PFSK-1 (cell line): ENCODE data around the gene POU2AF3. TPM values are rescaled to one million over a fixed set of nuclear protein-coding genes. Genes with fewer than 3 reads are reported as not detected.

Experiments used
- FOXP2 ChIP-seq: optimal IDR thresholded peaks from 2 replicates; pipeline ENCODE3; 2011; ENCODE audit warnings: borderline replicate concordance, control low read depth, inconsistent platforms; ENCODE audit not compliant: insufficient read depth; ENCODE audit errors: extremely low read length, extremely low read depth
- POLR2AphosphoS5 ChIP-seq: IDR thresholded peaks from 2 replicates; pipeline ENCODE4 v1.6.1; 2012; ENCODE audit warnings: low read depth, mild to moderate bottlenecking, control low read depth, low read length, moderate library complexity
- SIN3A ChIP-seq: IDR thresholded peaks from 2 replicates; pipeline ENCODE4 v1.6.1; 2012; ENCODE audit warnings: mild to moderate bottlenecking, low read length, moderate library complexity, borderline replicate concordance; ENCODE audit not compliant: insufficient read depth
- TAF1 ChIP-seq: IDR thresholded peaks from 2 replicates; pipeline ENCODE4 v1.6.1; 2012; ENCODE audit warnings: low read length, control low read depth, borderline replicate concordance; ENCODE audit not compliant: insufficient read depth
- polyA plus RNA-seq: library from polyadenylated mRNA; unstranded; fragments of >200 nt; gene quantifications from one replicate; pipeline ENCODE4 v1.2.1, GENCODE V29; 2012; ENCODE audit warnings: low read depth, missing spikeins; ENCODE audit not compliant: insufficient read length
- TF ChIP-seq, protein P1 (sequence below), 2 experiments: IDR thresholded peaks; 2 replicates each; pipeline versions ENCODE4 v1.6.1 to v1.8.0; 2011 to 2012; ENCODE audit warnings: low read depth in 2 of 2, low read length in 2 of 2, control low read depth in 1 of 2, inconsistent platforms in 1 of 2, mild to moderate bottlenecking in 1 of 2, moderate library complexity in 1 of 2; ENCODE audit not compliant: insufficient read depth in 1 of 2

POU2AF3 gene
- polyA plus RNA-seq = not detected

DNA sequence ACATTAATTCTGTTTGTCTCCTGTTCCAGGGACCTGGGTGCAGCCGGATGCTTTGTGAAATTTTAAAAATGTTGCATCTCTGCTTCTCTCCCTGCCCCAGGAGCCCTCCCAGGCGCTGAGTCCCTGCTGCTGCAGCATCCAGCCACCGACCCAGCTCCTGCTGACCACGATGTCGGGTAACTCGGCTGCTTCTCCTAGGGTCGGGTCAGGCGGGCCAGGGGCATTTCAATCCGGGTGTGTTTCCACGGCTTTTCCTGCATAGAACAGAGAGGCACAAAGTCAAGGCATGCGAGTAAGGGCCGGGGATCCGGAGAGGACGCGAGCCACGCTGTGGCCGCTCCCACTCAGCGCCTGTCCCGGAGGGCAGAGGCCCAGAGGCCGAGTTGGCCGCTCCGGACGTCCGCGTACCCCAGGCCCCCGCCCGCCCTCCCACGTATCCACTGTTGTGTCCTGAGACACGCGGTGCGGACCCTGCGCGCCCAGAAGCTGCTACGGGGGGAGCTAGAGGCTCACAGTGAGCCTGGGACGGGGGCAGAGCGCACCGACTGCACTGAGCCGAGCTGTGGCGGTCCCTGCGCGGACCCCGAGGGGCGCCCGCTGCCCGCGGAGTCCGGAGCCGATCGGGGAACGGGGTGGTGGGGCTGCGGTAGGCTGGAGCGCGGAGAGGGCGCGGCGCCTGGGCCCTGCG lies at the start of gene POU2AF3:
Gene POU2AF3 (plus strand): TSS at position 134 of the 688 bp plus-strand sequence. CDS start 36 bp downstream, at position 170.
- TF ChIP-seq, protein P1, sequence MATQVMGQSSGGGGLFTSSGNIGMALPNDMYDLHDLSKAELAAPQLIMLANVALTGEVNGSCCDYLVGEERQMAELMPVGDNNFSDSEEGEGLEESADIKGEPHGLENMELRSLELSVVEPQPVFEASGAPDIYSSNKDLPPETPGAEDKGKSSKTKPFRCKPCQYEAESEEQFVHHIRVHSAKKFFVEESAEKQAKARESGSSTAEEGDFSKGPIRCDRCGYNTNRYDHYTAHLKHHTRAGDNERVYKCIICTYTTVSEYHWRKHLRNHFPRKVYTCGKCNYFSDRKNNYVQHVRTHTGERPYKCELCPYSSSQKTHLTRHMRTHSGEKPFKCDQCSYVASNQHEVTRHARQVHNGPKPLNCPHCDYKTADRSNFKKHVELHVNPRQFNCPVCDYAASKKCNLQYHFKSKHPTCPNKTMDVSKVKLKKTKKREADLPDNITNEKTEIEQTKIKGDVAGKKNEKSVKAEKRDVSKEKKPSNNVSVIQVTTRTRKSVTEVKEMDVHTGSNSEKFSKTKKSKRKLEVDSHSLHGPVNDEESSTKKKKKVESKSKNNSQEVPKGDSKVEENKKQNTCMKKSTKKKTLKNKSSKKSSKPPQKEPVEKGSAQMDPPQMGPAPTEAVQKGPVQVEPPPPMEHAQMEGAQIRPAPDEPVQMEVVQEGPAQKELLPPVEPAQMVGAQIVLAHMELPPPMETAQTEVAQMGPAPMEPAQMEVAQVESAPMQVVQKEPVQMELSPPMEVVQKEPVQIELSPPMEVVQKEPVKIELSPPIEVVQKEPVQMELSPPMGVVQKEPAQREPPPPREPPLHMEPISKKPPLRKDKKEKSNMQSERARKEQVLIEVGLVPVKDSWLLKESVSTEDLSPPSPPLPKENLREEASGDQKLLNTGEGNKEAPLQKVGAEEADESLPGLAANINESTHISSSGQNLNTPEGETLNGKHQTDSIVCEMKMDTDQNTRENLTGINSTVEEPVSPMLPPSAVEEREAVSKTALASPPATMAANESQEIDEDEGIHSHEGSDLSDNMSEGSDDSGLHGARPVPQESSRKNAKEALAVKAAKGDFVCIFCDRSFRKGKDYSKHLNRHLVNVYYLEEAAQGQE (IDR thresholded peaks at IDR 0.05; ENCODE audit: insufficient read depth in 1 of 2, low read depth in 2 of 2, low read length in 2 of 2) = no peak
- no peak for TF ChIP-seq TAF1
- no peak for TF ChIP-seq SIN3A
- TF ChIP-seq FOXP2 = no peak
- no peak for TF ChIP-seq POLR2AphosphoS5

DNA sequence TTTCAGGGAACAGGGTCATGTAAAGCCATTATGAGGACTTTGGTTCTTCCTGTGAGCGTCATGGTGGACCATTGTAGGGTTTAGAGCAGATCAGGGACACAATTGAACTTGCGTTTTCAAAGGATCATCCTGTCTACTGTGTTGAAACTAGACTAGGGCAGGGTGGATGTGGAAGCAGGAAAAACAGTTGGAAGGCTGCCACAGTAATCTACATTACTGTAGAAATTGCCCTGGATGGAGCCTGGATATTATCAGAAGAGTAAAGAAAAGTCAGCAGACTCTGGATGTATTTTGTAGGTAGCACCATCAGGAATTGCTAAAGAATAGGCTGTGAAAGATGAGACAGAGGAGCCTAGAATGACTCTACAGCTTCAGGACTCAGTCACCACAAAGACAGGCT lies 47.4 kb upstream of the POU2AF3 start:
- no peak for TF ChIP-seq TAF1
- TF ChIP-seq, protein P1 (IDR thresholded peaks at IDR 0.05; ENCODE audit: insufficient read depth in 1 of 2, low read depth in 2 of 2, low read length in 2 of 2) = no peak
- TF ChIP-seq SIN3A = no peak
- no peak for TF ChIP-seq FOXP2
- TF ChIP-seq POLR2AphosphoS5 = no peak

DNA sequence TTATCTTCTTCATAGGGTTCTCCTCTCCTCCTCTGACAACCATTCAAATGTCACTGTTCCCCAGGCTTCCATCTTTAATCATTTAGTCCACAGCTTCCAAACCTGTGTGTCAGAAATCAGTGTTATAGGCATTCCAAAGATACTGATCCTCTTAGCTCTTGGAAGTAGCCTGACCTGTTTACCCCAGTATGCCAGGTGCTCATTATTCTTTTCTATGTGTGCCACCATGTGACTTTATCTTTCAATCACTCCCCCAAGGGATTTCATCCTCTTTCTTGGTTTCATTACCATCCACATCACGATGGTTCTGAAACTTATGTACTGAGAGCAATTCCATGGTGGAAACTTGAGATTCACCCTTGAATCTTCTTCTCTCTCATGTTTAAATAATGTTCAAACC lies 45.2 kb upstream of the POU2AF3 start:
- TF ChIP-seq, protein P1 (IDR thresholded peaks at IDR 0.05; ENCODE audit: insufficient read depth in 1 of 2, low read depth in 2 of 2, low read length in 2 of 2) = no peak
- no peak for TF ChIP-seq POLR2AphosphoS5
- no peak for TF ChIP-seq TAF1
- TF ChIP-seq SIN3A = no peak
- TF ChIP-seq FOXP2 = no peak

GRCh38 chr11:111253630-111254029 lies 44.7 kb upstream of the POU2AF3 start:
- TF ChIP-seq, protein P1 (IDR thresholded peaks at IDR 0.05; ENCODE audit: insufficient read depth in 1 of 2, low read depth in 2 of 2, low read length in 2 of 2) = no peak
- TF ChIP-seq POLR2AphosphoS5 = no peak
- no peak for TF ChIP-seq TAF1

DNA sequence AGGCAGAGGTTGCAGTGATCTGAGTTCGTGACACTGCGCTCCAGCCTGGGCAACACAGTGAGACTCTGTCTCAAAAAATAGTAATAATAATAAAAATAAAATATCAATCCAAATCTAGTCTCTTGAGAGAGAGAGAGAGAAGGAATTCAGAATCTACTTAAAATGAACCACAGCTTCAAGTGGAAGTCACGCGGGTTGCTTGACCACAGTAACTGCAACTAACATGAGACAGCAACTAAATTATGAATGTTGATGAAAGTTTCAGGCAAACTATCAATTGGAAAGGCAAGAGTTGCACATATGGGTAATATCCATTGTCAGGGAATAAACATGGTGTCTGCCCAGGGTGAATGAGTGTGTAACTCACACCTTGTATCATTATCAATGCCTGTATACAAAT lies 40.3 kb upstream of the POU2AF3 start:
- TF ChIP-seq FOXP2 = no peak
- TF ChIP-seq POLR2AphosphoS5 = no peak
- no peak for TF ChIP-seq SIN3A
